Embryonic facial prominence (tissue), 1 donor: ENCODE results near the gene KRTAP2-1.
"Not testable (repeated sequence)": the region's sequence is repeated elsewhere in the genome, so short reads cannot be mapped to it uniquely, and the experiment has no call there.

Experiments
- DNase-seq: peaks from one replicate; pipeline ENCODE4 v3.0.0-alpha.2; 2016; ENCODE audit errors: extremely low spot score

Gene KRTAP2-1

GRCh38 chr17:41046735-41047465, at the start of gene KRTAP2-1:
TSS of gene KRTAP2-1 (minus strand) at chr17:41047316. CDS start at chr17:41047267, 49 bp downstream.
- not testable (repeated sequence) for DNase-seq

- no peak for DNase-seq
Measured at GRCh38 chr17:41096055-41096454, 48.9 kb upstream of the KRTAP2-1 start.

- DNase-seq = not testable (repeated sequence)
Measured at GRCh38 chr17:41088760-41089352, 41.7 kb upstream of the KRTAP2-1 start.

- DNase-seq = not testable (repeated sequence)
Measured at GRCh38 chr17:41084100-41084856, 37.2 kb upstream of the KRTAP2-1 start, which contains the start of gene KRTAP4-7. TSS of gene KRTAP4-7 (plus strand) at chr17:41084150. CDS start at chr17:41084207, 57 bp downstream.

- DNase-seq = not testable (repeated sequence)
Measured at GRCh38 chr17:41083427-41083826, 36.3 kb upstream of the KRTAP2-1 start.

GRCh38 chr17:41082626-41083025, 35.5 kb upstream of the KRTAP2-1 start:
- no peak for DNase-seq

GRCh38 chr17:41076788-41077187, 29.7 kb upstream of the KRTAP2-1 start:
- DNase-seq = no peak

GRCh38 chr17:41073676-41074075, 26.6 kb upstream of the KRTAP2-1 start:
- no peak for DNase-seq

GRCh38 chr17:41071606-41072360, 24.7 kb upstream of the KRTAP2-1 start:
- no peak for DNase-seq

GRCh38 chr17:41069031-41069430, 21.9 kb upstream of the KRTAP2-1 start:
- DNase-seq = no peak

- no peak for DNase-seq
Measured at GRCh38 chr17:41067281-41067680, 20.2 kb upstream of the KRTAP2-1 start.

GRCh38 chr17:41065829-41066624, 18.9 kb upstream of the KRTAP2-1 start, which contains the start of gene KRTAP2-4:
TSS of gene KRTAP2-4 (minus strand) at chr17:41065879. CDS start at chr17:41065845, 34 bp downstream.
- no peak for DNase-seq

GRCh38 chr17:41065016-41065689, 18.0 kb upstream of the KRTAP2-1 start:
- not testable (repeated sequence) for DNase-seq

GRCh38 chr17:41064301-41064700, 17.2 kb upstream of the KRTAP2-1 start:
- DNase-seq = no peak

- DNase-seq = no peak
Measured at GRCh38 chr17:41063449-41063848, 16.3 kb upstream of the KRTAP2-1 start.

- no peak for DNase-seq
Measured at GRCh38 chr17:41061964-41062363, 14.8 kb upstream of the KRTAP2-1 start.

- DNase-seq = no peak
Measured at GRCh38 chr17:41060052-41060604, 13.0 kb upstream of the KRTAP2-1 start, which contains the start of gene KRTAP2-3. TSS of gene KRTAP2-3 (minus strand) at chr17:41060114. CDS start at chr17:41060050, 64 bp downstream.

GRCh38 chr17:41059276-41060051, 12.3 kb upstream of the KRTAP2-1 start:
- DNase-seq = not testable (repeated sequence)

- DNase-seq = no peak
Measured at GRCh38 chr17:41058741-41059140, 11.6 kb upstream of the KRTAP2-1 start.
